Non-pigmented ciliary epithelial cell (primary cell): ENCODE results near the gene ALG2.
A peak's percentile ranks its signal among the peaks of the same experiment; 100 is the strongest.

Experiments
- DNase-seq: peaks from one replicate; pipeline ENCODE4 v3.0.0-alpha.2; 2010; ENCODE audit warnings: low read depth

The ALG2 gene, protein sequence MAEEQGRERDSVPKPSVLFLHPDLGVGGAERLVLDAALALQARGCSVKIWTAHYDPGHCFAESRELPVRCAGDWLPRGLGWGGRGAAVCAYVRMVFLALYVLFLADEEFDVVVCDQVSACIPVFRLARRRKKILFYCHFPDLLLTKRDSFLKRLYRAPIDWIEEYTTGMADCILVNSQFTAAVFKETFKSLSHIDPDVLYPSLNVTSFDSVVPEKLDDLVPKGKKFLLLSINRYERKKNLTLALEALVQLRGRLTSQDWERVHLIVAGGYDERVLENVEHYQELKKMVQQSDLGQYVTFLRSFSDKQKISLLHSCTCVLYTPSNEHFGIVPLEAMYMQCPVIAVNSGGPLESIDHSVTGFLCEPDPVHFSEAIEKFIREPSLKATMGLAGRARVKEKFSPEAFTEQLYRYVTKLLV

DNA sequence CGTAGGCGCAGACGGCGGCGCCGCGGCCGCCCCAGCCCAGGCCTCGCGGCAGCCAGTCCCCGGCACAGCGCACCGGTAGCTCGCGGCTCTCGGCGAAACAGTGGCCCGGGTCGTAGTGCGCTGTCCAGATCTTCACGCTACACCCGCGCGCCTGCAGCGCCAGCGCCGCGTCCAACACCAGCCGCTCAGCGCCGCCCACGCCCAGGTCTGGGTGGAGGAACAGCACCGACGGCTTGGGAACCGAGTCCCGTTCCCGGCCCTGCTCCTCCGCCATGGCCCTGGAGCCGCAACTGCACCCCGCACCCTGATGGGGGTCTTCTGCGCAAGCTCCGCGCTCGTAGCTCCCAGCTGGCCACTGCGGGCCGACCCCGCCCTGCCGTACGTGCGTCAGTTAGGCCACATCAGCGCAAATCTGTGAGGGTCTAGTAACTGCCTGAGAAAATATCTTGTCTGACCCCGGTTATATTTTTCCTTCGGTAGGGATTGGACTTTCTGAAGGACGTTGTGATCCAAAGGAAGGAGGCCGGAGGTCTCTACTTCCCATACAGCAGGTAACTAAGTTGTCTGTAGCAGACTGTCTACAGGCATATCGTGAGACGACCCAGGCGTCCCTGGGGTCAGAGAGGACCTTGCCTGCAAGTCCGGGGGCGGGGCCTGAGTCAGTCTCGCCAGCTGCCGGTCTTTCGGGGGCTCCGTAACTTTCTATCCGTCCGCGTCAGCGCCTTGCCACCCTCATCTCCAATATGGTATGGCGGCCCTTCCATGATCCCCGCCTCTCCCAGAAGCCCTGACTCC, at the start of gene ALG2, which contains the start of gene SEC61B:
ALG2 (minus strand) TSS at position 322 of the 795 bp plus-strand sequence; CDS start at position 274, 48 bp downstream.
SEC61B (plus strand) TSS at position 662 of the 795 bp plus-strand sequence; CDS start at position 744, 82 bp downstream.
- DNase-seq, result peak; percentile 81

DNA sequence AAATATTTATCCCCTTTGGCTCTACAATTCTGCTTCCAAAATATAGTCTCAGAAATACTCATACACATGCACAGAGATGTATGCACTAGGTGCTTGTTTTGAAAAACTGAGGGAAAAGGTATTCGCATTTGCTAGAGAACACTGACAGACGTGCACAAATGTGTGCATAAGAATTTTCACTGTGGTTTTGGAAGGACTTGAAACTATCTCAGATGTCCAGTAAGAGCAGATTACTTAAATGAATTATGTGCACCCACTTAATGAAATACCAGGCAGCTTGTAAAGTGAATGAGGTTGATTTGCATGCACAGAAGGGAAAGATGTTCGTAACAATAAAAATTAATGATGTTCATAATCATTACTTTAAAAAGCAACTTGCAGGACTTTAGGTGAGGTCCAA, 48.7 kb upstream of the ALG2 start:
- no peak for DNase-seq

DNA sequence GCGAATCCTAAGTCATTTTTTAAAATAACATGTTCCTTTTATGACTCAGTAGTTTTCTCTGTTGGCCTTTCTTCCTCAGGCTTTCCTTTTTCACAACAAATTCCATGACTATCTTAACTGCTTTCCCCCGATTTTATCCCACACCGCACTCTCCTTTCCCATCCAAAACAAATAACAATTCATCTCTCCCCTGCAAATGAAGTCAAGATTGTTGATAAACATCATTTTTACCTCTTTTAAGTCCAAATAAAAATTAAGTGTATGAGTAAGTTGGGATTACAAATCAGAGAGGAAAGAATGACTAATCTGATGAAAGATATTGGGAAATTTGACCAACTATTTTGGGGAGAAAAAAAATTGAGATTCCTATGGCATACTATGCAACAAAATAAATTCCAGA, 47.7 kb upstream of the ALG2 start:
- peak; percentile 31 for DNase-seq

DNA sequence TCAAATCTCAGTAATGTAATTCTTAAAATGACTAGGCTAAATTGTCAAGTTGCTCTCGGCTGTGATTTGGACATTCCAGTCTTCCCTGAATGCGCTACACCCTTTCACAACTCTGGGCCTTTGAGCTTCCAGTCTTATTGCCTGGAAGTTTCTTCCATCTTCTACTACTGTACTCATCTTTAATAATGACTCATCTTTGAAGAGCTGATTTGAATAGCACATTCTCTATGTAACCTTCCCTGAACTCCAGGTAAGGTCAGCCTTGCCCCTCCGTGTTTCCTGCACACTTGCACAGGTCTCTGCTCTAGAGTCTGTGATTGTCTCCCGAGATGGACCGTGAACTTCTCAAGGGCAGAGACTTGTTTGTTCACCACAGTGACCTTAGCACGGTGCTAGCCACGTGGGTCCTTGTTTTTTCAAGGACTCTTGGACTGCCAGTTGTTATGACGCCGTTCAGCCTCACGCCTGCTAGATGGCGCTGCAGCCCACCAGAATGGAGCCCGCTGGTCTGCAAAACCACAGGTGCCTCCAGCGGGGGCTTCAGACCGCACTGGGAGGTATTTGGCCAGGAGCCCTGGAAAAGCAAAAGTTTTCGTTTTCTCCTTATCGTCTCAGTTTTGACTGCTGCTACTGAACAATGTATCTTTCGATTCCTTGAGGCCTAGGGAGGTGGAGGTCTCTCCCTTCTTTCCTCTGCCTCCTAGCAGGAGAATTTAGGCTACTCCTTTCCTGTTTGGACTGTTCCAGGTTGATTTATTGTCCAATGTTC, 44.7 kb upstream of the ALG2 start:
- peak; percentile 32 for DNase-seq

DNA sequence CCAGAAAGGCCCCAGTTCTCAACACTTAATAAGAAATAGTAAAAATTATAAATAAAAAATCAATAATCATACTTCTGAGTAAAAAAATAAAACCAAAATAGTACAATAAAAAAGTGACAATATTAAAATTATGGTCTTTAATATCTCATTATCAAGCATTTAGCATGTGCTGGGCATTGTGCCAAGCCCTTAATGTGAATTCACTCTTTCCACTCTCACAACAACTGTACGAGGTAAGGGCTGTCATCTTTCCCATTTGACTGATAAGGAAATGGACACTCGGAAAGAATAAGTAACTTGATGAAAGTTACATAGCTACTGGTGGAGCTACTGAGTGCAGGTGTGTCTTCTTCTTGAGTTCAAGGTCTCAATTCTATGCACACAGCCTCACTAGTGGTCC, 43.9 kb upstream of the ALG2 start:
- no peak for DNase-seq

DNA sequence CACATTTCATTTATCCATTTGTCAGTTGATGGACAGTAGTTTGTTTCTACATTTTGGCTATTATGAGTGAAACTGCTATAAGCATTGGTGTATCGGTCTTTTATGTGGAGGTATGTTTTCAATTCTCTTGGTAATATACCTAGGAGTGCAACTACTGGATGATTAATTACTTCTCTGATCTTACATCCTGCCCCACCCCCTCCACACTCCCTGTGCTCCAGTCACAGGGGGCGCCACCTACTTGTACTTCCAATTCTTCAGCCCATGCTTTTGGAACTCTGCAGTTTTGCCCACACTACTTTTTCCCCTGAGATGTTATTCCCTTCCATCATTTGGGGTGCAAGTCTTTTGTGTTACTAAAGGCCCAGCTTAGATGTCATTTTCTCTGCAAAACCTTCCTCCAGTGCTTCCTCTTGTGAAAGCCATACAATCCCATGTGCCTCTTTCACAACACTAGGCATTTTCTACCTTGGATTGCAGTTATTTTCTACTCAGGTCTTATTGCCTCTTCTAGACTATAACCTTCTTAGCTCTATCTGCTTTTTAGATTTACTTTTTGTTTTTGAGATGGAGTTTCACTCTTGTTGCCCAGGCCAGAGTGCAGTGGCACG, 42.4 kb upstream of the ALG2 start:
- no peak for DNase-seq

DNA sequence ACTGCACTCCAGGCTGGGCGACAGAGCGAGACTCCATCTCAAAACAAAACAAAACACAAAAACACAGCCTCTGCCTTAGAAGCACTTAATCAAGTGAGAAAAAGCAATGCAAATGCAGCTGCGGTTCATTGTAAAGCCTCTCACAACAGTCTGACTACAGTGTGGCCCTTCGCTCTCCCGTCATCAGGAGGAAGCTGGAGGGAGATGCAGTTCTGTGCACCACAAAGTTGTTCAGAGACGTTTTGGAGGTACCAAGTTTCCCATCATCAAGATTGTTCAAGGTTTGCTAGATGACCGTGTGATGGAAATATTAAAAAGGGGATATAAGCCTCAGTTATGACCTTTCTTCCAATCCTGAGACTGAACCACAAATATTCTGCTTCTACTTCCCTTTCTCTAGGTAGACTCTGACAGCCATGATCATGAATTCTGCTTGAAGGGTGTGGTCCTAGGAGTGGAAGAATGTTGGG, 41.2 kb upstream of the ALG2 start:
- no peak for DNase-seq

DNA sequence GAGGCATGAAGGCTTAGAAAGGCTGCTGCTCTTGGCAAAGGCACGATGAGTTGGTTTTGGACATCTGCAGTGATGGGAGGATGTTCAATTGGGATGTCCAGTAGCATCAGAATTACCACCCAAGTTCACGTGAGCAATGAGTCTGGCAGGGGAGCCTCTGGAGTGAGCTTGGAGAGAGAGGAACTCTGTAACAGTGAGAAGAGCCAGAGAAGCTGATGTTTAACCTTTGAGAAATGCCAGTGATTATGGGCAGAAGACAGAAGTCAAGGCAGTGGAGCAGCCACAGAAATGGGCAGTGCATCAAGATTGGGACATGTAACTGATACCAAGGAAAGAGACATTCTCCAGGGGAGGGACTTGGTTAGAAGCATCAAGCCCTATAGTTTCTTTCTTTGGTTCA, 40.2 kb upstream of the ALG2 start:
- no peak for DNase-seq

DNA sequence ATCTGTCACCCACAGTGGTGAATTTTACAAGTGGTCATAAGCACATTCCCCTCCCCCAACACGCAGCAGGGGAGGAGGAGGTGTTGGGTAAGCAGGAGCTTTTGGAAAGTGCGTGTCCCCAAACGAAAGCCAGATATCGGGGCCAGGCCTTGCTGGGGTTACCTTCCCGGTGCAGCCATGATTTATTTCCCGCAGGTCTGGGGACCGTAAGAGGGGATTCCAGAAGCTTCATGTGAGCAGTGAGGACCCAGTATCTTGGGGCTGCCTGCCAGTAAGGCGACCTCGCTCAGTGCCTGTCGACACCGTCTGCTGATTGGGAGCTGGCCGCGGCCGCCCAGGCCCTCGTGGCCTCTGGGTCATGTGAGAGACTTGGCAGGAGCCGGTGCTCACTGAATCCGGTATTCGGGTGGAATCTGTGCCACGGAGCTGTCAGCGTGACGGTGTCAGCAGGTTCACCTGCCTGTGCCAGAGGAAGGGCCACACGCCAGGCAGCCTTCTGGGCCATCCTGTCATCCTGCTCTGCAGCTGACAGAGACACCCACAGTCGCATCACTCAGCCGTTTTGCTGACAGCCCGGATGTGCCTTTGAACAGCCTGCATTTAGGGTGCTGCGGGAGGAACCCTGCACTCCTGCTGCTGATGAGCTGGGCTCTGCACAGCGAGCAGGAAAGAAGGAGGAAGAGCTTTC, 37.6 kb upstream of the ALG2 start:
- no peak for DNase-seq

DNA sequence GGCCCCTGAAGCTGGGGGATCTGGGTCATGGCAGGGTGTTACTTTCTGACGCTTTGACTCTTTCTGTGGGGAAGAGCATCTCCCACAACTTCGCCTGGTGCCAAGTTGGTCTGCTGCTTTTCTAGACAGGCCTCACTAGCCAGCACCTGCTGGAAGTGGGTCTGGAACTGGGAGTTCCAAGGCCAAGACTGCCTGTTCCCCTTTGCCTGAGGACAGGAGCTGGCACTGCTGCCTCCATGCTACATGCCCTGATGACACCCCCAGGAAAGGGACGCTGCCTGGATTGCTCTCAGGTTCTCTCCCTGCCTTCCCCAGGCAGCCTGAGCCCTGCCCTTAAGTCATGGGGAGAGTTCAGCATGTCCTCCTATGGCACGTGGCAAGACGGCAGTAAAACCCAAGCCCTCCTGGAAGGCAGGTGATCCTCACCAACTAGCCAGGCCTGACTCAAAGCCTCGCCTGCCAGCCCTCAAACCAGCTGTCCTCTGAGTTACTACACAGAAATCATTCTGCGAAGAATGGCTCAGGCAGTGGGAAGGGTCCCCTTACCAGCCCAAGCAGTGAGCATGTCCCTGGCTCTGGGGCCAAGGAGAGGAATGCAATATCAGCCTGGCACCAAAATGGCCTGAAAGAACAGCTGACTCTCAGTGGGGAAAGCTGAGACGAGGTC, 36.1 kb upstream of the ALG2 start:
- DNase-seq, result no peak

DNA sequence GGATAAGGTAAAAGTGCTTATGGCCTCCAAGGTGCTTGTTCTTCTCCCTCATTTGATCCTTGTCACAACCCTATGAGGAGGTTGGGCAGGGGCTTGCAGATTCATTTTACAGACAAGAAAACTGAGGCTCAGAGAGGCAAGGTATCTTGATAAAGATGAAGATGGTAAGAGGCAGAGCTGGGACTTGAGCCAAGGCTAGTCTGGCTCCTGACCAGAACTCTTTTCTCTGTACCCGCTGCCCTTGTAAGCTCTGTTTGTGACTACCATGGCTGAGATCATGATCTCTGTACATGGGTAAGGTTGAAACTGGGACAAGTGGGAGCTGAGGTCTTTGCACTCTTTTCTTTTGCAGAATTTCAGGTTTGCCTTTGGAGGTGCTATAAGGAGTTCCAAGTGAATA, 33.9 kb upstream of the ALG2 start:
- no peak for DNase-seq

DNA sequence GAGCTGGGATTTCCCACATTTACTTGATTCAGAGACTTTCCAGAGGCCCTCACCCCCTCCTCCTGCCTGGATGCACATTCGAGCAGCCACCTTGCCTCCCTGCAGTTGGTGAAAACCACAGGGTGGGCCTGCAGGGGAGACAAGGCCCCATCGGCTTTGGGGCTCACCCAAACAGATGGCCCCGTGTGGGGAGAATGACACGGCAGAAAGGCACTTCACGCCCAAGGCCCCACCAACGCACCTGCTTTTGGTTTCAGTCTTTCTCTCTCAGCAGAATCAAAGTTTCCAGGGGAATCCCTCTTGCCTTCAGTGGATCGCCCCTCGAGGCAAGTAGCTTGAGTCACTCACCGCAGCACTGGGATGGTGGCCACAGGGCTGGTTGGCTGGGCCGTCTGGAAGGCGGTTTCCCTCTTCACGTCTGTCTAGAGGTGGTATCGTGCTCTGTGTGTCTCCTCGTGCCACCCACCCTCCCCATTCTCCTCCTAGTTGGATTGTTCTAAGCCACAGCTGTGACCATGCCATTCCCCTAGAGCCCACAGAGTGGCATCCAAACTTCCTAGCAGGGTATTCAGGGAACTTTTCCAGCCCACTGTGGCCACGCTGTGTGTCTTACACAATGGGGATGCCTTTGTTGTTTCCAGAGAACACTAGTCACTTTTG, 32.2 kb upstream of the ALG2 start:
- no peak for DNase-seq

DNA sequence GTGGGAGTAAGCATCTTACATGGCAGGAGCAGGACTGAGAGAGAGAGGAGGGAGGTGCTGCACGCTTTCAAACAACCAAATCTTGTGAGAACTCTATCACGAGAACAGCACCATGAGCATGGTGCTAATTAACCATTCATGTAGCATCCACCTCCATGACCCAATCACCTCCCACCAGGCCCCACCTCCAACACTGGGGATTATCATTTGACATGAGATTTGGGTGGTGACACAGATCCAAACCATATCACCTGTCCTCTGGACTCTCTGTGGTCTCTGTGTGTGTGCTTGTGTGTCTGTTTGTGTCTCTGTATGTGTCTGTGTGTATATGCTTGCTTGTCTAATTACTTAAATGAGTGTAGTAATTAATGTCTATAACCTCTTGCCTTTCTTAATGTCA, 31.4 kb upstream of the ALG2 start:
- DNase-seq, result no peak

DNA sequence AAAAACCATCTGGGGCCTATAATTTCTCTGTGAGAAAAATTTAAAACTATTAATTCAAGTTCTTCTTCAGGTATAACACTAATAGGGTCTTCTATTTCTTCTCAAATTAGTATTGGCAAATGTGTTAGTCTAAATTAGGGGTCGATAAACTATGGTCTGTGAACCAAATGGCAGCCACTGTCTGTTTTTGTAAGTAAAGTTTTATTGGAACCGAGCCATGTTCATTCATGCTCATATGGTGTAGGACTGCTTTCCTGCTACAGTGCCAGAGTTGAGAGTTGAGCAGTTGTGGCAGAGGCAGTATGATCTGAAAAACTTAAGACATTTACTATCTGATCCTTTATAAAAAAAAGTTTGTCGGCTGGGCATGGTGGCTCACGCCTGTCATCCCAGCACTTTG, 29.4 kb upstream of the ALG2 start:
- no peak for DNase-seq

DNA sequence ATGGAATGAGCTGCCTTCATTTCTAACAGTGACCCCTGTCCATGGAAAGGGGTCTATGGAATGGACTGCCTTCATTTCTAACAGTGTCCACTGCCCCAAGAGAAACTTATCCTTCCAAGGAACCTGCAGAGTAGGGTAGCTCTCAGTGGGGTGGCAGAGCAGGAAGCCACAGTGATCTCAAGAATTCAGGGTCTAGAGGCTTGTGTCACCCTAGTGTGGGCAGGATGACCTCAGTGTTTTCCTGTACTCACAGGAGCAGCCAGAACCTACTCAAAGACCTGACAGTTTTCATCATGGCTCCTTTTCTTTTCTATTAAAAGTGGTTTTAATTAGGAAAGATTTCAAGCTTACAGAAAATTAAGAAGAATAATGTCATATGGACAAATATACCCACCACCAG, 27.9 kb upstream of the ALG2 start:
- DNase-seq, result no peak

DNA sequence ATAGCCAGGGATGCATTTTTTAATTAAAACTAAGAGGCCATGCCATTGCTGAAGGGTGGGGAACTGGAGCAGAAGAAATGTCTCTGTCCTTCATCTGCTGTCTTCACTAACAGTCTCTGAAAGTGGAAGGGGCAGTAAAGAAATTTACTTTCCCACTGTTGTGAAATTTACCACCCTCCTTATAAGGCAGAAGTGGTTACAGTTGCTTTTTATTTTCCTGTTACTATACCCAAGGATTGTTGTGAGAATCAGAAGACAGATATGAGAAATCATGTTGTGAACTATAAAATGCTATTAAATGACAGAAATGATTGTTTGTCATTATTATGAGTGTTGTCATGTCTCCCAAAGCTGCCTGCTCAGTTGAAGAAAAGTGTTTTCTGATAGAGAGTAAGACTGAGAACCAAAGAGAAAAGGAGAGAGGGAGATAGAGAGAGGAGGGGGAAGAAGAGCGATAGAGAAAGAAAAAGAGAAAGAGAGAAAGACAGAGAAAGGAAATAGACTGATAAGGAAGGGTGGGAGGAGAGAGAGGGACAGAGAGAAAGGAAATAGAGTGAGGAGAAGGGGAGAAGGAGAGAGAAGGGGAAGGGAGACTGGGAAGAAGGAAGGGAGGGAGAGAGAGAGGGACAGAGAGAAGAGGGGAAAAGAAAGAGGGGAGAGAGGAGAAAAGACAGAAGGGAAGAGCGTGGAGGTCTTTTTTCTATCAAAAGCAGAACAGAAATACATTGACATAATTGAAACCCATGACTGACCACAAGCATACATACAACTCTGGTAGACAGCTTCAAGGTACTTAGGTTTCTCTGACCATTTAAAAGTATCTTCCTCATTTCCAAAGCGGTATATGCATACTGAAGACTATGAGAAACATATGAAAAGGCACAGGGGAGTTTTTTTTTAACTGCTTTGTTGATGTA, 22.9 kb upstream of the ALG2 start:
- no peak for DNase-seq

DNA sequence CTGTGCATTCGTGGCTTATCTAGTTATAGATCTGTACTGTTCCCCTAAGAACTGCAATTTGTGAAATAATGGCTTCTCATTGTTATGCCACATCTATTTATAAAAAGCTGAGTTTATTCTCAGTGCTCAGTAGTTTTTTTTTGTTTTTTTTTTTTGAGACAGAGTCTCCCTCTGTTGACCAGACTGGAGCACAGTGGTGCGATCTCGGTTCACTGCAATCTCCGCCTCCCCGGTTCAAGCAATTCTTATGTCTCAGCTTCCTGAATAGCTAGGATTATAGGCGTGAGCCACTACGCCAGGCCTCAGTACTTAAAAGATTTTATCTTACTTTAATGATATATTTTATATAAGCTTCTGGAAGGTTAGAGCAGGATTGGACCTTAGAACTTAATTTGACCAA, 19.4 kb upstream of the ALG2 start:
- no peak for DNase-seq

DNA sequence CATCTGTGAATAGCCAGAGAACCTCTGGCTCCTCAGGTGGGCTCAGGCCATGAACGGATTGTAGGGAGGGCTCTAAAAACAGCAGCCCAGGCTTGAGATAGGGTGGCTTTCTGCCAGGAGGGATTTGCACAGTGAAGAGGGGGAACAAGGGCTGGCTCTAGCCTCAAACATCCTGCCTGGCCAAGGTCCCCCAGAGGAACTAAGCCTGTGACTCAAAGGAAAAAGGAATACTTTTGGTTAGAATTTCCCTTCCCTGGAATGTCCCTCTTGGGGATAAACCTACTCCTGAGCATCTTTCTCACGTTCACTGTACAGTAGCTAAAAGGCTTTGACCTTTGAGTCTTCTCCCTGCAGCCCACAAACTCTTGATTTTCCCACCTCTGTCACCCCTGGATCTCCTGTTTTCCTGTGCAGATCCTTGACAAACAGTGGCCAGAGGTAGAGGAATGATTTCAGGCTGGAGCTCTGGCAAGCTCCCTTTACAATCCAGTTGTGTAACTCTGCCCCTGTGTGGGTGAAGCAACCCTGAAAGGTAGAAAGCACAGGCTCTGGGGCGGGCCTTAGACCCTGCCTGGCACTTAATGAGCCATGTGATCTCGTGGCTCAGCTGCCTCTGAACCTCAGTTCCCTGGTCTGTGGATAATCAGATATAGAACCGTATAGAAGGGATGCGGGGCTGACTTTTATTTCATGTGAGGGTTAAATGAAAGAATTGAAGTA, 17.8 kb upstream of the ALG2 start:
- no peak for DNase-seq
